ENCODE measurements around the gene SIGLEC15. TPM values are rescaled to one million over a fixed set of nuclear protein-coding genes. Genes with fewer than 3 reads are reported as not detected.

The SIGLEC15 gene
- polyA plus RNA-seq, 3 donors = 6.5 to 9.9 (median 7.8) TPM

DNA sequence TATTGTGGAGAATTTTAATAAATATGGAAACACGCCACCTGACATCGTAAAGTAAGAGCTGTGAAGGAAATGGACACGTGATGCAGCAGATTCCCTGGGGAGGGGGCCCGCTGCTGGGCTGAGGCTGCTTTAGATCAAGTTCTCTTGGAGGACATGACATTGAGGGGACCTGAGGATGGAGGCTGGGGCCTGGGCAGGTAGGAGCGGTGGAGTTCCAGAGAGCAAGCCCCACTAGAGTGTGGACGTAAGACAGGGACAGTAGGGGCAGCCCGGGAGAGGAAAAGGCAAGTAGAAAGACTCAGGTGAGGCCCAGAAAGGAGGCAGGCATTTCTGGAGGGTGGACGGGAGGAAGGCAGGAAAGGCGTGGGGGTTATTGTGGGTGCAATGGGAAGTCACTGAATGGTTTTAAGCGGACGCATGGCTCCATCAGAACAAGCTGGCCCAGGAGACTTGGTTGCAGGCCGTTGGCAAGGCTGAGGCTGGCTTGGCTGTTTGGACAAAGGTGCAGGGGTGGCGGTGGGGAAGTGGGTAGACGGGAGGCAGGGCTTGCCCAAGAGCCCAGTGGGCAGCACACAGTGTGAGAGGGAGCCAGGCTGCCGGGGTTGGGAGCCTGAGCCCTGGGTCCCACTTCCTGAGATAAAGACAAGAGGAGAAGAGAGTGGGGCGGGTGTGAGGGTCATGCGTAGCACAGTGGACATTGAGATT lies 15.7 kb downstream of the SIGLEC15 start:
- H3K9me3 ChIP-seq (replicated peaks in 1 of 2; ENCODE audit: control insufficient read depth in 1 of 2, insufficient read depth in 1 of 2, low read length in 2 of 2) = no peaks in the 10 kb centered on the region
- H3K79me2 ChIP-seq (ENCODE audit: insufficient read depth, low read length) = no peaks in the 10 kb centered on the region
- H3K27ac ChIP-seq (ENCODE audit: low read depth in 1 of 2, low read length in 2 of 2) = no peak overlapping the region
- H3K36me3 ChIP-seq (replicated peaks in 1 of 2; ENCODE audit: control insufficient read depth in 1 of 2, insufficient read depth in 2 of 2, low read length in 2 of 2) = no peaks in the 10 kb centered on the region
- H3K4me1 Mint-ChIP-seq = peaks cover 27% of the 10 kb centered on the region
- H2AFZ ChIP-seq (ENCODE audit: insufficient read depth, low read depth, low read length, poor library complexity, severe bottlenecking) = no peak overlapping the region
- H3K27me3 Mint-ChIP-seq (ENCODE audit: low read depth in 3 of 3) = peaks cover 14 to 30% (median 24%) of the 10 kb centered on the region in 3 donors
- TF ChIP-seq, protein P1, sequence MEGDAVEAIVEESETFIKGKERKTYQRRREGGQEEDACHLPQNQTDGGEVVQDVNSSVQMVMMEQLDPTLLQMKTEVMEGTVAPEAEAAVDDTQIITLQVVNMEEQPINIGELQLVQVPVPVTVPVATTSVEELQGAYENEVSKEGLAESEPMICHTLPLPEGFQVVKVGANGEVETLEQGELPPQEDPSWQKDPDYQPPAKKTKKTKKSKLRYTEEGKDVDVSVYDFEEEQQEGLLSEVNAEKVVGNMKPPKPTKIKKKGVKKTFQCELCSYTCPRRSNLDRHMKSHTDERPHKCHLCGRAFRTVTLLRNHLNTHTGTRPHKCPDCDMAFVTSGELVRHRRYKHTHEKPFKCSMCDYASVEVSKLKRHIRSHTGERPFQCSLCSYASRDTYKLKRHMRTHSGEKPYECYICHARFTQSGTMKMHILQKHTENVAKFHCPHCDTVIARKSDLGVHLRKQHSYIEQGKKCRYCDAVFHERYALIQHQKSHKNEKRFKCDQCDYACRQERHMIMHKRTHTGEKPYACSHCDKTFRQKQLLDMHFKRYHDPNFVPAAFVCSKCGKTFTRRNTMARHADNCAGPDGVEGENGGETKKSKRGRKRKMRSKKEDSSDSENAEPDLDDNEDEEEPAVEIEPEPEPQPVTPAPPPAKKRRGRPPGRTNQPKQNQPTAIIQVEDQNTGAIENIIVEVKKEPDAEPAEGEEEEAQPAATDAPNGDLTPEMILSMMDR (IDR thresholded peaks at IDR 0.05) = no peak
- H3K4me1 ChIP-seq (ENCODE audit: control insufficient read depth in 1 of 2, insufficient read depth in 2 of 2, low read length in 2 of 2) = peaks cover 18 to 35% of the 10 kb centered on the region in 2 donors
- H3K4me3 ChIP-seq (replicated peaks in 1 of 3; ENCODE audit: low read depth in 2 of 3, low read length in 3 of 3) = no peak overlapping the region
- peaks cover 13 to 22% of the 10 kb centered on the region in 2 donors for H3K27me3 ChIP-seq (ENCODE audit: control insufficient read depth in 2 of 2, insufficient read depth in 2 of 2, low read length in 2 of 2)
- no peak overlapping the region for H3K4me2 ChIP-seq (replicated peaks; ENCODE audit: extremely low read depth, low read length, poor library complexity, severe bottlenecking)
- H3K36me3 Mint-ChIP-seq = peaks cover 7 to 10% of the 10 kb centered on the region in 2 donors
- H4K20me1 ChIP-seq (ENCODE audit: insufficient read depth, low read length) = no peaks in the 10 kb centered on the region
- intact Hi-C loops (cut with micrococcal nuclease) = no loop called here
- 82% methylated on average over 17 of the region's 17 CpGs for WGBS (ENCODE audit: insufficient coverage)
- H3K9me3 Mint-ChIP-seq = peaks cover 0 to 4% (median 0%) of the 10 kb centered on the region in 7 donors
- no peak overlapping the region for H3K4me3 Mint-ChIP-seq
- peak overlapping the region in 1 of 7 donors; percentile 73 for H3K27ac Mint-ChIP-seq
- no peak for DNase-seq
- H3K9ac ChIP-seq (ENCODE audit: insufficient read depth, low read length, poor library complexity, severe bottlenecking) = no peak overlapping the region

DNA sequence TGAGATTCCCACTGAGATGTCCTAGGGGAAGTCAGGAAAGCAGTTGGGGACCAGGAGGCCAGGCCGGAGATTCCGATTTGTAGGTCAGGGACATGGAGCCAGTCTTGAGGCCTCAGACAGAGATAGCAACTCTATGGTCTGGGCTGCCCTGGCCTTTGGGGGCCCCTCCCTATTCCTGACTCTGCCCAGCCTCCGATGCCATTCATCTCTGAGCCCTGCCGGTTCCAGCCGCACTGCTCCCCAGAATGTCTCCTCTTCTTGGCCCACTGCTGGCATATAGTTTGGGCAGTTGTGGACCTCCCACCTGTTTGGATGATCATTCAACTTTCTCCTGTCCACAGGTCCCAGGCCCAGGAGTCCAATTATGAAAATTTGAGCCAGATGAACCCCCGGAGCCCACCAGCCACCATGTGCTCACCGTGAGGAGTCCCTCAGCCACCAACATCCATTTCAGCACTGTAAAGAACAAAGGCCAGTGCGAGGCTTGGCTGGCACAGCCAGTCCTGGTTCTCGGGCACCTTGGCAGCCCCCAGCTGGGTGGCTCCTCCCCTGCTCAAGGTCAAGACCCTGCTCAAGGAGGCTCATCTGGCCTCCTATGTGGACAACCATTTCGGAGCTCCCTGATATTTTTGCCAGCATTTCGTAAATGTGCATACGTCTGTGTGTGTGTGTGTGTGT lies 16.4 kb downstream of the SIGLEC15 start:
- H3K27ac ChIP-seq (ENCODE audit: low read depth in 1 of 2, low read length in 2 of 2) = no peak overlapping the region
- peaks cover 14 to 32% of the 10 kb centered on the region in 2 donors for H3K4me1 ChIP-seq (ENCODE audit: control insufficient read depth in 1 of 2, insufficient read depth in 2 of 2, low read length in 2 of 2)
- Mint-ChIP-seq H3K4me1 (peaks cover 20% of the 10 kb centered on the region), H3K9me3 (peaks cover 0 to 4% (median 0%) of the 10 kb centered on the region in 7 donors), H3K36me3 (peaks cover 7 to 10% of the 10 kb centered on the region in 2 donors), H3K27me3 (ENCODE audit: low read depth in 3 of 3) (peaks cover 15 to 27% (median 24%) of the 10 kb centered on the region in 3 donors), H3K4me3 (no peak overlapping the region), H3K27ac (peak overlapping the region in 3 of 7 donors; percentile 14 to 73 (median 70))
- H3K27me3 ChIP-seq (ENCODE audit: control insufficient read depth in 2 of 2, insufficient read depth in 2 of 2, low read length in 2 of 2) = peaks cover 13 to 22% of the 10 kb centered on the region in 2 donors
- 94% methylated on average over 10 of the region's 12 CpGs for WGBS (ENCODE audit: insufficient coverage)
- intact Hi-C loops (cut with micrococcal nuclease) = no loop called here
- no peak overlapping the region for H3K4me2 ChIP-seq (replicated peaks; ENCODE audit: extremely low read depth, low read length, poor library complexity, severe bottlenecking)
- no peaks in the 10 kb centered on the region for H4K20me1 ChIP-seq (ENCODE audit: insufficient read depth, low read length)
- no peak overlapping the region for H3K9ac ChIP-seq (ENCODE audit: insufficient read depth, low read length, poor library complexity, severe bottlenecking)
- no peak overlapping the region for H2AFZ ChIP-seq (ENCODE audit: insufficient read depth, low read depth, low read length, poor library complexity, severe bottlenecking)
- DNase-seq = no peak
- no peaks in the 10 kb centered on the region for H3K79me2 ChIP-seq (ENCODE audit: insufficient read depth, low read length)
- no peaks in the 10 kb centered on the region for H3K9me3 ChIP-seq (replicated peaks in 1 of 2; ENCODE audit: control insufficient read depth in 1 of 2, insufficient read depth in 1 of 2, low read length in 2 of 2)
- H3K4me3 ChIP-seq (replicated peaks in 1 of 3; ENCODE audit: low read depth in 2 of 3, low read length in 3 of 3) = no peak overlapping the region
- no peaks in the 10 kb centered on the region for H3K36me3 ChIP-seq (replicated peaks in 1 of 2; ENCODE audit: control insufficient read depth in 1 of 2, insufficient read depth in 2 of 2, low read length in 2 of 2)
- TF ChIP-seq, protein P1 (IDR thresholded peaks at IDR 0.05) = no peak
